Renal cortex interstitium (tissue), 11 donors: ENCODE measurements around the gene UBXN11. TPM values are rescaled to one million over a fixed set of nuclear protein-coding genes. Genes with fewer than 3 reads are reported as not detected.
"Not testable (repeated sequence)": the region's sequence is repeated elsewhere in the genome, so short reads cannot be mapped to it uniquely, and the experiment has no call there.

ENCODE experiments used
- DNase-seq, 11 donors: peaks; one replicate each; pipeline ENCODE4 v3.0.0-alpha.2; 2013; ENCODE audit warnings: low read depth in 9 of 11, low spot score in 4 of 11; ENCODE audit errors: extremely low read depth in 1 of 11
- polyA plus RNA-seq, 3 donors: library from polyadenylated mRNA; unstranded; fragments of 120-200 nt; gene quantifications; one replicate each; pipeline ENCODE4 v1.2.1, GENCODE V29; 2013; ENCODE audit not compliant: insufficient read length in 3 of 3

Gene UBXN11
- polyA plus RNA-seq, 3 donors: 34.0 to 55.3 (median 44.5) TPM

- DNase-seq: no peak
These were observed 11.3 kb upstream of the UBXN11 start, which contains the start of gene CD52 for GRCh38 chr1:26317612-26318337. TSS of gene CD52 (plus strand) at chr1:26317958. CDS start at chr1:26318018, 60 bp downstream.

GRCh38 chr1:26317146-26317545, 10.7 kb upstream of the UBXN11 start:
- no peak for DNase-seq

- DNase-seq: no peak
These were observed 9.7 kb upstream of the UBXN11 start for GRCh38 chr1:26315874-26316850.

- DNase-seq: no peak
These were observed 8.1 kb upstream of the UBXN11 start for GRCh38 chr1:26314501-26314900.

- DNase-seq: not testable (repeated sequence)
These were observed 1.8 kb upstream of the UBXN11 start for GRCh38 chr1:26307966-26308899.

GRCh38 chr1:26307363-26307781, 936 bp upstream of the UBXN11 start:
- no peak for DNase-seq

- no peak for DNase-seq
These were observed 658 bp downstream of the UBXN11 start for GRCh38 chr1:26305667-26306289.

- DNase-seq: no peak
These were observed 3.6 kb downstream of the UBXN11 start for GRCh38 chr1:26302733-26303405.

- DNase-seq: no peak
These were observed 5.7 kb downstream of the UBXN11 start for GRCh38 chr1:26300578-26301275.

- no peak for DNase-seq
These were observed 8.7 kb downstream of the UBXN11 start for GRCh38 chr1:26297791-26298124.

GRCh38 chr1:26297057-26297790, 9.2 kb downstream of the UBXN11 start:
- no peak for DNase-seq

- no peak for DNase-seq
These were observed 9.9 kb downstream of the UBXN11 start for GRCh38 chr1:26296340-26297056.

- DNase-seq: no peak
These were observed 11.0 kb downstream of the UBXN11 start for GRCh38 chr1:26295194-26296138.

- no peak for DNase-seq
These were observed 12.4 kb downstream of the UBXN11 start for GRCh38 chr1:26293911-26294463.

GRCh38 chr1:26292735-26293134, 13.7 kb downstream of the UBXN11 start:
- not testable (repeated sequence) for DNase-seq
